AG04449 (cell line): ENCODE data around the gene RARG.
A peak's percentile ranks its signal among the peaks of the same experiment; 100 is the strongest.

Source experiments
- CTCF ChIA-PET: fragments of 350-600 bp; formaldehyde crosslinking; extraction: SDS; loops from one replicate; lab custom pipeline; 2021; ENCODE audit warnings: antibody characterized with exemption; lab: Yijun Ruan, JAX
- POLR2A ChIA-PET: fragments of 400-600, 350-600 bp; formaldehyde crosslinking; extraction: SDS; loops from one replicate; lab custom pipeline; 2020; ENCODE audit warnings: antibody characterized with exemption, inconsistent platforms; lab: Yijun Ruan, JAX
- DNase-seq: peaks from one replicate; pipeline ENCODE4 v3.0.0-alpha.2; 2010; ENCODE audit warnings: low read depth, low spot score
- H3K4me3 ChIP-seq: 2 replicates; pipeline ENCODE4 v1.5.1; 2011; ENCODE audit warnings: low read depth, mild to moderate bottlenecking, control low read depth, low read length
- TF ChIP-seq, protein P1 (sequence below): IDR thresholded peaks from one replicate; pipeline ENCODE4 v1.5.1; 2011; ENCODE audit warnings: mild to moderate bottlenecking, moderate library complexity, low read length, control low read depth, inconsistent platforms; ENCODE audit not compliant: insufficient read depth; ENCODE audit errors: missing control alignments

Gene RARG

GRCh38 chr12:53233671-53234121 is 1.7 kb upstream of the RARG start:
- no peak overlapping the region for H3K4me3 ChIP-seq
- TF ChIP-seq, protein P1, sequence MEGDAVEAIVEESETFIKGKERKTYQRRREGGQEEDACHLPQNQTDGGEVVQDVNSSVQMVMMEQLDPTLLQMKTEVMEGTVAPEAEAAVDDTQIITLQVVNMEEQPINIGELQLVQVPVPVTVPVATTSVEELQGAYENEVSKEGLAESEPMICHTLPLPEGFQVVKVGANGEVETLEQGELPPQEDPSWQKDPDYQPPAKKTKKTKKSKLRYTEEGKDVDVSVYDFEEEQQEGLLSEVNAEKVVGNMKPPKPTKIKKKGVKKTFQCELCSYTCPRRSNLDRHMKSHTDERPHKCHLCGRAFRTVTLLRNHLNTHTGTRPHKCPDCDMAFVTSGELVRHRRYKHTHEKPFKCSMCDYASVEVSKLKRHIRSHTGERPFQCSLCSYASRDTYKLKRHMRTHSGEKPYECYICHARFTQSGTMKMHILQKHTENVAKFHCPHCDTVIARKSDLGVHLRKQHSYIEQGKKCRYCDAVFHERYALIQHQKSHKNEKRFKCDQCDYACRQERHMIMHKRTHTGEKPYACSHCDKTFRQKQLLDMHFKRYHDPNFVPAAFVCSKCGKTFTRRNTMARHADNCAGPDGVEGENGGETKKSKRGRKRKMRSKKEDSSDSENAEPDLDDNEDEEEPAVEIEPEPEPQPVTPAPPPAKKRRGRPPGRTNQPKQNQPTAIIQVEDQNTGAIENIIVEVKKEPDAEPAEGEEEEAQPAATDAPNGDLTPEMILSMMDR = no peak
- no peak for DNase-seq
- ChIA-PET POLR2A (interaction anchor here (1.1 kb wide), 1 partner anchor 19 kb away, joined by 3 read pairs; no protein-coding TSS in a partner anchor), CTCF (interaction anchor here (1.0 to 5.4 kb wide), 5 partner anchors 10 to 91 kb away, joined by 3 to 26 read pairs (median 3); no protein-coding TSS in a partner anchor)

GRCh38 chr12:53232646-53233461 is 845 bp upstream of the RARG start:
- ChIA-PET POLR2A (no interaction called here), CTCF (interaction anchor here (1.0 to 5.4 kb wide), 4 partner anchors 9 to 92 kb away, joined by 3 to 26 read pairs (median 3); no protein-coding TSS in a partner anchor)
- DNase-seq = no peak
- TF ChIP-seq, protein P1 = no peak
- peak overlapping the region; percentile 77 for H3K4me3 ChIP-seq

DNA sequence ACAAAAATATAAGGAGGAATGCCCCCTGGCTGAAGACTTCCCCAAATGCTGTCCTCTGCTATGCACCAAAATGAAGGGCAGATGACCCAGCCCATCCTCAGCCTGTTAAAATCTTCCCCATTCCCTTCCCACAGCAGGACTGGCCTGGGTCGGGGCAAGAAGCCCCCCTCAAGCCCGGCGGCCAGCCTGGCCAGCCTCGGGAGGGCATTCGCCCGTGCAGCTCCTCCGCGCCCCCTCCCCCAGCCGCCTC is 413 bp downstream of the RARG start:
- TF ChIP-seq, protein P1 = no peak
- ChIA-PET POLR2A (no interaction called here), CTCF (interaction anchor here (1.1 to 1.5 kb wide), 3 partner anchors 11 to 72 kb away, joined by 3 to 5 read pairs (median 4); no protein-coding TSS in a partner anchor)
- peak overlapping the region; percentile 77 for H3K4me3 ChIP-seq
- no peak for DNase-seq

GRCh38 chr12:53230108-53230845 is 1.7 kb downstream of the RARG start:
- ChIA-PET POLR2A (no interaction called here), CTCF (interaction anchor here (0.7 to 1.5 kb wide), 5 partner anchors 10 to 70 kb away, joined by 3 to 7 read pairs (median 4); no protein-coding TSS in a partner anchor)
- TF ChIP-seq, protein P1 = no peak
- DNase-seq = no peak
- H3K4me3 ChIP-seq = peak overlapping the region; percentile 6; the same call in 1 of the 2 replicates

- H3K4me3 ChIP-seq = no peak overlapping the region
- CTCF ChIA-PET = interaction anchor here (0.6 to 2.3 kb wide), 4 partner anchors 8 to 130 kb away, joined by 3 to 7 read pairs (median 4); no protein-coding TSS in a partner anchor
- no peak for DNase-seq
- POLR2A ChIA-PET = interaction anchor here (0.6 kb wide), 1 partner anchor 9 kb away, joined by 3 read pairs; no protein-coding TSS in a partner anchor
- TF ChIP-seq, protein P1 = no peak
Observed at GRCh38 chr12:53229454-53229853, 2.6 kb downstream of the RARG start.
